GM18951 (cell line): Measurements from ENCODE around the gene DPH7.
"Not testable (repeated sequence)": the region's sequence is repeated elsewhere in the genome, so short reads cannot be mapped to it uniquely, and the experiment has no call there.

Source experiments
- POLR2A ChIP-seq: IDR thresholded peaks from 4 replicates; pipeline ENCODE4 v1.6.1; 2011; ENCODE audit warnings: mild to moderate bottlenecking; ENCODE audit not compliant: insufficient read length, insufficient read depth; ENCODE audit errors: extremely low read depth
- in situ Hi-C: fragments of 300-500 bp; cut with MboI; formaldehyde crosslinking; loops from one replicate; pipeline ENCODE4 v1.12.0; 2022; ENCODE audit warnings: low sequenced_read_pairs, mixed read lengths, inconsistent platforms; ENCODE audit not compliant: unreplicated experiment

Gene DPH7

DNA sequence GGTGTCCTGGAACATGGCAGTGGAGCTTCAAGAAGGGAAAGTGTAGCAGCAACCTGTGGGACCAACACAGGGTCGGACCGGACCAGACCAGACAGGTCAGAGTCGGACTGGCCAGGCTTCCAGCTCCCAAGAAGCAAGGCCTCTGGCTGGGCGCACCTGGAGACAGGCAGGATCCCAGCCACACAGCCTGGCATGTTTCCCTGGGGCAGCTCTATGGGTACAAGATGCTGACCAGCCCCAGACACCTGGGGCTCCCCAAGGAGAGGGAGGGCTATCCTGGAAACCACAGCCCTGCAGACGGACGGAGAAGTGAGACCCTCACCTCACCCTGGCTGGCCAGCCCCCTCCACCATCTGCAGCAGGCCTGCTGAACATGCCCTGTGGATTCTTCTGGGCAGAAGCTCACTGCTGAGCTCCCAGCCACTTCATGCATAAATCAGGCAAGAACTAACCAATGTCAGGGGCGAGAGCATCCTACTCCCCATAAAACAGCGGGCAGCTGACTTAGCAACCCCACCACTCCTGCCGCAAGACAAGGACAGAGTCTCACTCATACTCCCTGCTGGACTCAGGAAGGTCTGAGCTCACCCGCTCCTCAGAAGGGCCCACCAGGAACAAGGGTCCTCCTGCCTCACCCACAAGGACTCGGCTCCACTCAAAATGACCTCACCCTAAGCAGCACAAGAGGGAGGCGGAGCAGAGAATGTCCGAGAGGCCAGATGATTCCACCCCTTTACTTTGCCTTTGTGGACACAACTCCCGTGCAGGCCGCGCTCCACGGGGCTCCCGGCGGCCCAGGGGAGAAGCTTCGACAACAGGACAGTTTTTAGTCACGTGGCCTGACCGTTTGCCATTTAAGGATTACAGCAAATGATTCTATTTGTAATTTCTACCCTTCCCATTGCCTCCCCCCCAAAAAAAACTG is 2.9 kb upstream of the DPH7 start:
- TF ChIP-seq POLR2A: no peak
- in situ Hi-C loops: no loop called here

DNA sequence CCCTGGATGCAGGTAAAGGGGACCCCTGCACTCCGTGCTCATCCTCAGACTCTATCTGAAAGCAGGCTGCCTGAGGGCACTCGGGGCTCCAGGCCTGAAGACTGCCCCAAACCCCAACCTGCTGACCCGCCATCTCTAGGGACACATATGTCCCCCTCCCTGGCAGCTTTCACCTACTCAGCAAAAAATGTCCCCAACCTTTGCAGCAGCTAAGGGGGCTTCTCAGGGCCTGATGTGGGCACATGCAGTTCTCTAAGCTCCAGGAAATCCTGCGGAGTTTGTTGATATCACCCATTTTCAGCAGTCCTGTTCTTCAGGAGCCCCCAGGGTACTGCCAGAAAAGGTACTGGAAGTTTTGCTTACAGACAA is 2.2 kb upstream of the DPH7 start:
- no peak for TF ChIP-seq POLR2A

DNA sequence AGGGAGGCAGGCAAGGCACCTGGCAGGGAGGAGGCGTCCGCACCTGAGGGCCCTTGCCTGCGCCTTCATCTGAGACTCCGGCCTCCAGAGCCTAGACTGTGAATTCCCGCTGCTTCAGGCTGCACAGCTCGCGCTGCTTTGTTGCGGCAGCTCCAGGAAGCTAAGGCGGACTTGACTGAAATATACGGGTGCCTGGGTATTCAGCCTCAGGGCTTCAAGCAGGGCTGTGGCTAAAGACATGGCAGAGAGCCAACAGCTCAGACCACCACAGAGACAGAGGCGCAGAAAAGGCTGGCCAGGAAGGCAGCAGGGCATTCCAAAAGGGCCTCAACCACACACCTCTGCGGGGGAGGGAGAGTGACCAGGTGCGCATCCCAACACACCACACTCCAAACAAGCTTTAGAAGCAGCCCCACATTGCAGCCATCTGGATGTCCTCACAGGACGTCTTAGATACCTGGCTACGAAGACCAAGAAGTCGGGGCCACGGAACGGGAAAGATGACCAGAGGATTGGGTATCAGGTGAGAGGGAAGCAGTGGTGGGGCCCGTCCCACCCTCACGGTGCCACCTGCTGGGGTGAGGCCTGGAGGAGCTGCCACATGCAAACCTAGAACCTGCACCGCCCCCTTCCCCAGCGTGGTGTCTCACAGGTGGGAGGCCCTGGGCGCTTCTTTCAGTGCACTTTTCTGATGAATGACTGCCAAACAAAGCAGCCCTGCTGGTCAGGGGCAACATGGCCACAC is 1.7 kb upstream of the DPH7 start:
- in situ Hi-C loops: no loop called here
- TF ChIP-seq POLR2A: no peak

More for the DNA sequence above, 2.2 kb upstream of the DPH7 start:
- in situ Hi-C loops: no loop called here

DNA sequence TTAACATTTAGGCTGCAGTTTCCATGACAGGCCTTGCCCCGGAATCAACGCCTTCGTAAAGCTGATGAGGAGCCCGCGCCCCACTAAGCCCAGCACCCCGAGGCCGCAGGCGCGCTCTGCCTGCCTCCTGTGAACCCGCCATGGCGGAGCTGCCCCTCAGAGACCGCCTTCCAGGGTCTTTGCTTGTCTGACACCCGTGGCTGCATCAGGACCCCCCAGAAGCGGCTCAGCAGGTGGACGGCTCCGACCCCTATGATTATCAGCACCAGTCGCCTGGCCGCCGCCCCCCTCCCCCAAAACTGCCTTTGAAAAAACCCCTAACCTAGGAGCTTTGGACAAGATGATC is 507 bp upstream of the DPH7 start:
- in situ Hi-C loops: no loop called here
- no peak for TF ChIP-seq POLR2A

DNA sequence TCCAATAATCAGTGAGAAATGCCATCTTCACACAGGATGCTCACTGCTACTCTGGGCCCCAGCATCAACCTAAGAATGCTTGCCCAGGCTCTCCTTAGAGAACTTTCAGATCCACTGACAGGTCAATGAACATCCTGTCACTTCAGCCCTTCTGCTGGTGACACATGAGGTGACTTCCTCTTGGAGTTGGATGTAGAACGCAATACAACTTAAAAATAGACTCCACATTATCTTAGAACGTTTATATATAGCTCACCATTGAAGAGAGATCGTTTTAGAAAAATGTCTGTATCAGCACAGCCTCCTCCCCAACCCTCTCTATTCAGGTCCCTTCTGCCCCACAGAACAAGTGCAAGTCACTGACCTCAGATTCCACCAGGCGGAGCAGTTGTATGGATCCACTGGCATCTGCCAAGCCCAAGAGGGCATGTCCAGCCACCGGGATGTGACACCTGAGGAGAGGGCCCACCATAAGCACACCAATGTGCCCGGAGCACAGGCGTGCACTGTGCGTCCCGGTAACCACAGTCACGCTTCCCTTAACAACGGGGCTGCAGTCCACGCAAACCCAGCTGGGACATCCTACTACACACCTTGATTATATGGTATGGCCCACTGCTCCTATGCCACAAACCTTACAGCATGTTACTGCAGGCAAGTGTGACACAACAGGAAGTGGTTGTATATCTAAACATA is 2.9 kb downstream of the DPH7 start:
- no peak for TF ChIP-seq POLR2A
- in situ Hi-C loops: no loop called here

DNA sequence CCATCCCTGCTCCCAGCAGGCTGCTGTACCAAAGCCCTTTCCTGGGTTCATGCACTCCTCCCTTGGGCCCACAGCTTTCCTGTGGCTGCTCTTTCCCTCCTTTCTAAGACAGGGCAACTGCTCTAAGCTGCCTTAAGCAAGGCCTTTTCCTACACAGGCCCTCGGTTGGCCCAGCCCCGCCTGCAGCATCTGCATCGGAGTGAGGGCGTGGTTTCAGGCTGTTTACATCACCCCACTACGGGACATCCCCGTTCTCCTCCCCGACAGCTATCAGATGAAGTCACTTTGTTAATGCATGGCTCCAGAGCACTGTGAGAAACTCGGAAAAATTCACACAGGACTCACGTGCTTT is 3.4 kb downstream of the DPH7 start:
- in situ Hi-C loops: no loop called here
- no peak for TF ChIP-seq POLR2A

DNA sequence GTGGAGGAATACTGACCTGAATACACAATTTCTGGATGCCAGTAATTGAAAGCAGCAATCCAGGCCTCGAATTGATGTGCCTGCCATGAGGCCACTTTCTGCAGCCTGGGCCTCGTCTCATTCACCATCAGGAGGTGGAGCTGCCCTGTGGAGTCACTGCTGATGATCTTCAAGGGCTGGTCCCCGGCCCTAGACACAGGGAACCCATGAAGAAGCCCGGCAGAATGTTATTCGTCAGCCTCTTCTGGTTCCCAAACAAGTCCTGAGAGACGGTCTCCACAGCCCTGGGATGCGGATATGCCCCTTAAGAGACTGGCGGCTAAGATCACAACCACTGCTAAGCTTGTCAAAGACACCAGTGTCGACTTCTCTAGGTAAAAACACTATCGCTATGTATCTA is 4.5 kb downstream of the DPH7 start:
- in situ Hi-C loops: no loop called here
- TF ChIP-seq POLR2A: no peak

DNA sequence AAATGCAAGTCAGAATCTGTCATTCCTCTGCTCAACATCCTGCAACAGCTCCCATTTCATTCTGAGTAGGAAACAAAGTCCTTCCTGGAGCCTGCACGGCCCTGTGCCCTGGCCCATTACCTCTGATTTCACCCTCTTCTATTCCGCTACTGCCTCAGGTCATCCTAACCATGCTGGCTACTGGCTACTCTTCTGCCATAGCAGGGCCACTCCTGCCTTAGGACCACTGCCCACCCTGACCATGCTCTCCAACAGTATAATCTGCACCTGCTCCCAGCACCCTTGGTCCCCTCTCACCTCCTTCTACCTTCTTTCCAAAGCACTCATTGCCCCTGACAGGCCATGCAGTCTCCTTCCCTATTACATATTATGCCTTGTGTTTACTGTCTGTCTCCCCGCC is 8.2 kb downstream of the DPH7 start:
- in situ Hi-C loops: no loop called here
- TF ChIP-seq POLR2A: no peak

DNA sequence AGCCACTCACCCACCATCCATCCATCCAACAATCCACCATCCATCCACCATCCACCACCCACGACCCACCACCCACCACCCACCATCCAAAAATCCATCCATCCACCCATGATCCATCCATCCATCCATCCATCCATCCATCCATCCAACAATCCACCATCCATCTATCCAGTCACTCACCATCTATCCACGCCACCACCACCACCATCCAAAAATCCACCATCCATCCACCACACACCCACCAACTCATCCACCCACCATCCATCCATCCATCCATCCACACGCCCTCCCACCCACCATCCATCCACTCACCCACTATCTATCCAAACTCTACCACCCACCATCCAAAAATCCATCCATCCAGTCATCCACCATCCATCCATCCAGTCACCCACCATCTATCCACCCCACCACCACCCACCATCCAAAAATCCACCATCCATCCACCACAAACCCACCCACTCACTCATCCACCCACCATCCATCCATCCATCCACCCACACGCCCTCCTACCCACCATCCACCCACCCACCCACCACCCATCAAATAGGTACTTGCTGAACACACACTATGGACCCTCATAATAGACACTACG is 9.0 kb downstream of the DPH7 start:
- in situ Hi-C loops: no loop called here
- TF ChIP-seq POLR2A: no peak

DNA sequence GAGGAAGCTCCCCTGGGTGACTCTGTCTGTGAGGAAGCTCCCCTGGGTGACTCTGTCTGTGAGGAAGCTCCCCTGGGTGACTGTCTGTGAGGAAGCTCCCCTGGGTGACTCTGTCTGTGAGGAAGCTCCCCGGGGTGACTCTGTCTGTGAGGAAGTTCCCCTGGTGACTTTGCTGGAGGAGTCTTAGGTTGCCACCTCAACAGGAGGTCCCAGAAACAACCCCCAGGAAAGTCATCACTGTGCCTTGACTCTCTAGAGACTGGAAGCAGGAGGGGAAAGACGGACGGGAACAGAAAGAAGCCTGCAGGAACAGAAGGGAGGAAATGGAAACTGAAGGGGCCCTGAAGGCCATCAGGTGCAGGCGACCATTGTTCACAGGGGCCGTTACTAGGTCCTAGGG is 10.3 kb downstream of the DPH7 start:
- in situ Hi-C loops: not testable (repeated sequence)

DNA sequence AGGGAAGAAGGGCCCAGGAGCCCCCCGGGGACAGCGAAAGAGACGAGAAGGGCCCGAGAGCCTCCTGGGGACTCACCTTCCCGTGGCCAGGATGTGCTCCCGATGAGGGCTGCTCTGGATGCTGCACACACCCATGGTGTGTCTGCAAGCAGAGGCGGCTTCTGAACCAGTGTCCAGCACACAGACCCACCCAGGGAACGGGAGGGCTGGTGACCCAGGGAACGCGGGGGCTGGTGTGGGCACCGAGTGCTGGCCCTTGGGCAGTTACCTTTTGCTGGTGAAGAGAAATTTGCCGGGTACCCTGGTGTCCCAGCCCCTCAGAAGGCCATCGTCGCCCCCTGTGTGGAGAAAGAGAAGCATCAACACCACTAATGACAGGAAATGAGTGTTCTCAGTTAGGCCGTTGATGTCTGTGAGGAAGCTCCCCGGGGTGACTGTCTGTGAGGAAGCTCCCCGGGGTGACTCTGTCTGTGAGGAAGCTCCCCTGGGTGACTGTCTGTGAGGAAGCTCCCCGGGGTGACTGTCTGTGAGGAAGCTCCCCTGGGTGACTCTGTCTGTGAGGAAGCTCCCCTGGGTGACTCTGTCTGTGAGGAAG is 13.8 kb downstream of the DPH7 start:
- TF ChIP-seq POLR2A: no peak
- in situ Hi-C loops: no loop called here

DNA sequence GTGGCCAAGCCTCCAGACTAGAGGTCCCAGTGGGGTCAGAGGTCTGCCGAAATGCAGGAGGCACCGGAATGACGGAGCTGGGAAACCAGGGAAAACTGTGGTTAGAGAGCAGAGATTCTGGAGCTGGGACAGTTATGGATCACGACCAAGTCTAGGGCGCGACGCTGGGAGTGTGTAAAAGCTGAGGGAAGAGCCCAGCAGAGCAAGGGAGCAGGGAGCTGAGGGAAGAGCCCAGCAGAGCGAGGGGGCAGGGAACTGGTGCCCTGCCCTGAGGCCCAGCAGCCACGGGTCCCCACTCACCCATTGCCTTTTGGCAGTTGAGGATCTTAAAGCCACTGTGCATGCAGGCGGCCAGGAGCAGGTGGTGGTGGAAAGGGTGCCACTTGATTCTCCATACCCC is 14.6 kb downstream of the DPH7 start:
- in situ Hi-C loops: no loop called here
- TF ChIP-seq POLR2A: no peak

DNA sequence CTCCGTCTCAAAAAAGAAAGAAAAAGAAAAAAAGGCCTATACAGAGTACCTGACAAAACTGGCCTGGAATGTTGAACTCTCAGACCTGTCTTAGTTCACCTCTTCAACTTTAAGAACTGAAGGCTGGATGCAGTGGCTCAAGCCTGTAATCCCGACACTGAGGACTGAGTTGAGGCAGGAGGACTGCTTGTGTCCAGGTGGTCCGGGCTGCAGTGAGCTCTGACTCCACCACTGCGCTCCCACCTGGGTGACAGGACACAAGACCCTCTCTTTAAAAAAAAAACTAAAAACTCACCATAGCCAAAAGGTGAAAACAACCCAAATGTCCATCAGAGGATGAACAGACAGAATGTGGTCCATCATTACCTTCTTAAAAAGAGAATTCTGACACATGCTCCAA is 20.6 kb downstream of the DPH7 start:
- TF ChIP-seq POLR2A: no peak
- in situ Hi-C loops: no loop called here

DNA sequence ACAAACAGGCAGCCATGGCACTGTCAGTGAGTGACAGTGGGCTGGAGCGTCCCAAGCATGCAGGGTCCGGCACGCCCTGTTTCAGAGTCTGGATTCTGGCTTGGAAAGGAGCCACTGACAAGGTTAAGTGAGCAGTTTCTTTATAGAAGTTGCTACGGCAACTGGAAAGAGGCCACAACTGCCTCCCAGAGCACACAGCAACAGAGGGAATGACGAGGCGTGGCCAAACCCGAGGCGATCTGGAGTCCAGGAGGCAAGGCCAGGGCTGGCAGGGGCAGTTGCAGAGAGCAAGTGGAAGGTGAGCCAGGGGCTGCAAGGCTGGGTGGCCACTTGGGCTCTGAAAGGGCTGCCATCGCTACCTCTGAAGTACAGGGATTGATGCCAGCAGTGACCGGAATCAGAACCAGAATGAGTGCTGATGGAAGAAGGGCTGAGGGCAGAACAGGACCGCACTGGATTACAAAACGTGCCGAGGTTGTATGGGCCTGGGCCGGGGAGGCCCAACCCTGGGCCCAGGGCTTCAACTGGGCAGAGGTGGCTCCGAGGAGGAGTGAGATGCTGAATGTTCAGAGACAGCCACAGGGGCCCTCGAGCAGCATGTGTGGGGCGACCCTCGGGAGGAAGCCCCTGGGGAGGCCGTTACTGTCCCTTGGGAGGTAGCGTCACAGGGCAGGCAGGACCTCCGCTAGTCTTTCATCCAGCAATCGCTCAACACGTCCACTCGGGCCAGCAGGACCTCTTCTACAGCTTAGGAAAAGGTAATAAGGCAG is 22.5 kb downstream of the DPH7 start:
- TF ChIP-seq POLR2A: no peak
- in situ Hi-C loops: no loop called here
